ENCODE measurements around the gene DDX39A.

Gene DDX39A

GRCh38 chr19:14433554-14434501 lies 14.7 kb upstream of the DDX39A start:
- peak; percentile 48 for DNase-seq

- DNase-seq = peak; percentile 71
These were observed 13.8 kb upstream of the DDX39A start, which contains the start of gene PKN1 for GRCh38 chr19:14432791-14433553. TSS of gene PKN1 (plus strand) at chr19:14433306. CDS start at chr19:14433522, 216 bp downstream.

GRCh38 chr19:14430712-14431111 lies 11.6 kb upstream of the DDX39A start:
- no peak for DNase-seq

- no peak for DNase-seq
These were observed 9.8 kb upstream of the DDX39A start for GRCh38 chr19:14428882-14429416.

GRCh38 chr19:14427461-14427860 lies 8.3 kb upstream of the DDX39A start:
- no peak for DNase-seq

GRCh38 chr19:14425696-14426138 lies 6.6 kb upstream of the DDX39A start:
- no peak for DNase-seq

- no peak for DNase-seq
These were observed 360 bp downstream of the DDX39A start for GRCh38 chr19:14418856-14419105.

GRCh38 chr19:14416817-14417231 lies 2.3 kb downstream of the DDX39A start:
- DNase-seq = no peak

- DNase-seq = no peak
These were observed 4.0 kb downstream of the DDX39A start for GRCh38 chr19:14414926-14415690.

- no peak for DNase-seq
These were observed 5.4 kb downstream of the DDX39A start for GRCh38 chr19:14413693-14414181.

- DNase-seq = no peak
These were observed 6.0 kb downstream of the DDX39A start for GRCh38 chr19:14412996-14413692.

GRCh38 chr19:14412324-14412995 lies 6.7 kb downstream of the DDX39A start:
- DNase-seq = no peak

GRCh38 chr19:14411938-14412245 lies 7.2 kb downstream of the DDX39A start:
- no peak for DNase-seq

- DNase-seq = no peak
These were observed 7.8 kb downstream of the DDX39A start for GRCh38 chr19:14411161-14411937.

GRCh38 chr19:14410091-14411051 lies 8.8 kb downstream of the DDX39A start:
- DNase-seq = no peak

- no peak for DNase-seq
These were observed 9.8 kb downstream of the DDX39A start for GRCh38 chr19:14409146-14410023.

- no peak for DNase-seq
These were observed 10.5 kb downstream of the DDX39A start for GRCh38 chr19:14408491-14409145.

Data from activated CD4-positive, CD25-positive, alpha-beta regulatory T cell treated with anti-CD3 and anti-CD28 coated beads, Interleukin-2, amount 50 U/mL, for 72 hours (primary cell).